Activated T-helper 1 cell treated with Interleukin-2 at 50 U/mL for 16 hours (primary cell): ENCODE data around the gene FAF2.
"Not testable (repeated sequence)": the region's sequence is repeated elsewhere in the genome, so short reads cannot be mapped to it uniquely, and the experiment has no call there.

Source experiments
- DNase-seq: peaks from one replicate; pipeline ENCODE4 v3.0.0-alpha.2; 2020; ENCODE audit warnings: low read depth

The FAF2 gene

DNA sequence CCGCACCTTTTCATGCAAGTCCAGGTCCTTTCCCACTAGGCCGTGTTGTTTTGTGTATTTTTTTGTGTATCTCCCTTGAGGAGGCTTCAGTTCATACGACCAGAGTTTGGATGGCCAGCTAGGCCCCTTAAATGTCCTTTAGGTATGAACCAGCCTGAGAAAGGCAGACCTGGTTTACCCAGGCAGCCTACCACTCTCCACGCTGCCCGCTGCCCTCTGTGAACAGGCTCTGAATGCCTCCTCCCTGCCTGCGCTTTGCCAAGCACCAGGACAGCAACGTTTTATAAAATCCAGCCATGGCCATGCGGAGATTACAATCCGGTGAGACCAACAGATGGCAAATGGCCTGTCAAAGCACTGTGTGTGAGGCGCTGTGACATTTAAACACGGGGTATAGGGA is 31.2 kb upstream of the FAF2 start:
- DNase-seq, result no peak

DNA sequence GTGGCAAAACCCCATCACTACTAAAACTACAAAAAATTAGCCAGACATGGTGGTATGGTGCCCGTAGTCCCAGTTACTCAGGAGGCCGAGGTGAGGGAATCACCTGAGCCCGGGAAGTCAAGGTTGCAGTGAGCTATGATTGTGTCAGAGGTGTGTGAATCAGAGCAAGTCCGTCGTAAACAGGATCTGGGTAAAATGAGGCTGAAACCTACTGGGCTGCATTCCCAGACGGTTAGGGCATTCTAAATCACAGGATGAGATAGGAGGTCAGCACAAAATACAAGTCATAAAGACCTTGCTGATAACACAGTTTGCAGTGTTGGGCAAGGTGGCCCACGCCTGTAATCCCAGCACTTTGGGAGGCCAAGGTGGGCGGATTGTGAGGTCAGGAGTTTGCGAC is 29.9 kb upstream of the FAF2 start:
- no peak for DNase-seq

DNA sequence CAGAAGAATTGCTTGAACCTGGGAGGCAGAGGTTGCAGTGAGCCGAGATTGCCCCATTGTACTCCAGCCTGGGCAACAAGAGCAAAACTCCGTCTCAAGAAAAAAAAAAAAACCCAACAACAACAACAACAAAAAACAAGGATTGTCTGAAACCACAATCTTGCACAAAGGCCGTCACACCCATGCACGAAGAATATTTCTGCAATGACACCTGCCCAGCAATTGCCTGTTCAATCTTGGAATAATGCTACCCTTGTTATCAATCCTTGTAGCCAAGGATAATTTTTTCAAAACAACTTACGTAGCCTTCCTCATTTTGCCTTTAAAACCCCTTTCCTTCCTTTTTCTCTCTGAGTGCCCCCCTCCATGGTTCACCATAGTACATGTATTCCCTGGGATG is 28.1 kb upstream of the FAF2 start:
- no peak for DNase-seq

DNA sequence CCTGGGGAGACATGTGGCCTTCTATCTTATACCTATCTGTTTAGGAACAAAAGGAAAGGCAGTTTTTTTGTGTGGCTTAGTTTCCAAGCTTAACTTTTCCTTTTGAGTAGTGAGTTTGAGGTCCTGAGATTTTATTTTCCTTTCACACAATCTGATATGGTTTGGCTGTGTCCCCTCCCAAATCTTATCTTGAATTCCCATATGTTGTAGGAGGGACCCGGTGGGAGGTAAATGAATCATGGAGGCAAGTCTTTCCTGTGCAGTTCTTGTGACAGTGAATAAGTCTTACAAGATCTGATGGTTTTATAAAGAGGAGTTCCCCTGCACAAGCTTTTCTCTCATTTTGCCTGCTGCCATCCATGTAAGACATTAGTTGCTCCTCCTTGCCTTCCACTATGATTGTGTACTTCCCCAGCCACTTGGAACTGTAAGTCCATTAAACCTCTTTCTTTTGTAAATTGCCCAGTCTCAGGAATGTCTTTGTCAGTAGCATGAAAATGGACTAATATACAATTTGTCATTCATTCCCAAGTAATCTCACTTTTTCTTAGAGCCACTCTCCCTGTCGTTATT is 27.1 kb upstream of the FAF2 start:
- no peak for DNase-seq

DNA sequence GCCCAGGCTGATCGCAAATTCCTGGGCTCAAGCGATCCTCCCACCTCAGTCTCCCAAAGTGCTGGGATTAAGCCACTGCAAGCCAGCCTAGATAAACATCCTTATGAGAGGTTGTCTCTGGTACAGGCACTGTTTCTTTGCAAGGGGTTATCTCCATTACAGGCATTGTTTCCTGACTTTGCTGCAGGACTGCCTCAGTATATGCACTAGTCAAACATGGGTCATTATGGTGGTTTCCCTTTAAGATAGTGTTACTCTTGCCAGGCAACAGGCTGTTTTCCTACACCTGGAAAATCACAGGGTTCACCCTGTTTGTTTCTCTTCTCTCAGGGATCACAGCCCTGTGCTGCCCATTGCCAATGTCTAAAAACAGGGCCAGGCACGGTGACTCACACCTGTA is 24.0 kb upstream of the FAF2 start:
- DNase-seq, result no peak

DNA sequence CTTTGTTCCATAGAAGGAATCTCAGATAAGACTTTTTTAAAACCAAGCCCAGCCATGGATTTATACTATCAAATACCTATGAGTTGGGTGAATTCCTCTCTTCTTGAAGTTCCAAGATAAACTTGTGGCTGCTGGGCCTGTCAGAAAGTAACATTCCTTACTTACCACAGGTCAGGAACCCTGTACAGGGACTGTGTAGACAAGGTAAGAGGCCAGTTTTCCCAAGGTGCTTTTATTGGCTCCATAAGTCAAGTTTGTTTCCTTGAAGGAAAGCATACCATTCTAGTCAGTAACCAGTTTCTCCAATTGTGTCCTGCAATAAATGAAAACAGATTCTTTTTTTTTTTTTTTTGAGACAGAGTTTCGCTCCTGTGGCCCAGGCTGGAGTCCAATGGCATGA is 23.0 kb upstream of the FAF2 start:
- DNase-seq, result no peak

DNA sequence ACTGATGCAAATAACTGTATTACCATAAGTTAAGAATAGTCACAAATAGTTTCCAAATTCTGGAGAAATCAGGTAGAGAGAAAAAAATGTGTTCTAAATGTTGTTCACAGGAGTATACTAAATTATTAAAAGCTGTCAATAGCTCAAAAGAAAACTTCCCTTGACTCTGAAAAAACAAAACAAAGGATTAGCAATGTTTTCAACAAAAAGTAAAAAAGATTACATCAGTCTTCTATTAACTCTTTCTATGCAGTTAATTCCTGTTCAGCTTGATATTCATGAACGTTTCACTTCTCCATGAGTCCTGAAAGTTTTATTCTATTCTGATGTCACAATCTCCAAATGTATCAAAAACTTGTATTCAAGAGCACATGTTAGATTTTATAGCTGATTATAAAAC is 22.4 kb upstream of the FAF2 start:
- no peak for DNase-seq

DNA sequence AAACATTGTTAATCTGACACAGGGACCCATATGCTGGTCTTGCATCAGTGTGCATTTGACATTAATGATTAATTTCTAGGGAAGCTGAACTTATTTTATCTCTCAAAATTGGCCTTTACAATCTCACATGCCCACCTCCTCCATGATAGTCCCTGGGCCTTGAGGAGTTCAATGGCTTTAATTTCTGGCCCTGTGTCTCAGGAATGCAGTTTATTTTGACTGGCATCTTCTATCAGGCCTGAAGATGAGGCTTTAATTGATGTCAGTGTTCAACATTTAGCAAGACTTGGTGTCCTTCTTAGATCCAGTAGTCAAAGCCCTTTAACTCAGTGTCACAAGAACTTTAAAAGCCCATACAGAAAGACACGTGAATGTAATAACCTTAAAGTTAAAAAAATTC is 21.3 kb upstream of the FAF2 start:
- no peak for DNase-seq

DNA sequence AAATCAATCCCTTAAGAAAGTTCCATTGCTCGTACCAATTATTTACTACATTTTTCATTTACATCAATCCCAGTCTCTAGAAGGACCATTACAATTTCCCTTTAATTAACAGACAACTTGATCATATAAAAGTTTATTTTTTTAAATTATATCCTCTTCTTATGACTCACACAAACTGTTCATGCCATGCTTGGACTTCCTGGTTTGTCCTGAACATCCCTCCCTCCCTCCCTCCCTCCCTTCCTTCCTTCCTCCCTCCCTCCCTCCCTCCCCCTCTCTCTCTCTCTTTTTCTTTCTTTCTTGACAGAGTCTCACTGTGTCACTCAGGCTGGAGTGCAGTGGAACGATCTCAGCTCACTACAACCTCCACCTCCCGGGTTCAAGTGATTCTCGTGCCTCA is 20.2 kb upstream of the FAF2 start:
- DNase-seq, result no peak

DNA sequence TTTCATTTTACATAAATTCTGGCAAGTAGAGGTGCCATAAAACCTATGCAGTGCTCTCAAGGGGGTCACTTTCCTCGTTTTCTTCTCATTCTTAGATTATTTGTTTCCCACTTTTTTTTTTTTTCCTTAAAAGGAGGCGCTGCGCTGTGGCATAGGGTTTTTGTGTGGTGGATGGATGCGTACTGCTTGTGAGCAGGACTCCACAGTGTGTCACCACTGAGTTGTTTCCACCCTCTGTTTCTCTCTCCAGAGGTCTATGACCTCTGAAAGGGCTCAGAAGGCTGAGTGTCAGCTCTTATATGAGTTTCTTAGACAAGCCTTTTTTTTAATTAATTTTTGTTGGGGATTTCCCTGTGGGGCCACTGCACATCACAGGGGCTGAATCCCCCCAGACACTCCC is 18.2 kb upstream of the FAF2 start:
- DNase-seq, result no peak

DNA sequence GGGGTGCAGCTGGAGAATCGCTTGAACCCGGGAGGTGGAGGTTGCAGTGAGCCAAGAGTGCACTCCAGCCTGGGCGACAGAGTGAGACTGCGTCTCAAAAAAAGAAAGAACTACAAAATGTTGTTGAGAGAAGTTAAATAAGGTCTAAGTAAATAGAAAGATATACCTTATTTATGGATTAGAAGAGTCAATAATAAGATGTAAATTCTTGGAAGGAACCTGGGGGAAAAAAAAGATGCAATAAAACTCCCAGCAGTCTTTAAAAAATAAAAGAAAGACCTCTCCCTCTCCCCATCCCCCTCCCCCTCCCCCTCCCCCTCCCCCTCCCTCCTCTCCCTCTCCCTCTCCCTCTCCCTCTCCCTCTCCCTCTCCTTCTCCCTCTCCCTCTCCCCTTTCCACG is 15.5 kb upstream of the FAF2 start:
- DNase-seq, result no peak

DNA sequence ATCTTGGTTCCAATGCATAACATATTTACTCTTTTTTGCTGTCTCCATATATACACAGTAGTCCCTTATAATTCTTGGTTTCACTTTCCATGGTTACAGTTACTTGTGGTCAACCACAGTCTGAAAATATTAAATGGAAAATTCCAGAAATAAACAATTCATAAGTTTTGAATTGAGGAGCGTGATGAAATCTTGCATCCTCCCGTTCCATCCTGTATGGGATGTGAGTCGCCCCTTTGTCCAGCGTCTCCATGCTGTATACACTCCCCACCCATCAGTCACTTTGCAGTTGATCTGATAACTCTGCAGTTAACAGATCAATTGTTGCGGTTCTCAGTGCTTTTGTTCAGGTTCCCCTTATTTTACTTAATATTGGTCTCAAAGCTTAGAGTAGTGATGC is 11.5 kb upstream of the FAF2 start:
- no peak for DNase-seq

DNA sequence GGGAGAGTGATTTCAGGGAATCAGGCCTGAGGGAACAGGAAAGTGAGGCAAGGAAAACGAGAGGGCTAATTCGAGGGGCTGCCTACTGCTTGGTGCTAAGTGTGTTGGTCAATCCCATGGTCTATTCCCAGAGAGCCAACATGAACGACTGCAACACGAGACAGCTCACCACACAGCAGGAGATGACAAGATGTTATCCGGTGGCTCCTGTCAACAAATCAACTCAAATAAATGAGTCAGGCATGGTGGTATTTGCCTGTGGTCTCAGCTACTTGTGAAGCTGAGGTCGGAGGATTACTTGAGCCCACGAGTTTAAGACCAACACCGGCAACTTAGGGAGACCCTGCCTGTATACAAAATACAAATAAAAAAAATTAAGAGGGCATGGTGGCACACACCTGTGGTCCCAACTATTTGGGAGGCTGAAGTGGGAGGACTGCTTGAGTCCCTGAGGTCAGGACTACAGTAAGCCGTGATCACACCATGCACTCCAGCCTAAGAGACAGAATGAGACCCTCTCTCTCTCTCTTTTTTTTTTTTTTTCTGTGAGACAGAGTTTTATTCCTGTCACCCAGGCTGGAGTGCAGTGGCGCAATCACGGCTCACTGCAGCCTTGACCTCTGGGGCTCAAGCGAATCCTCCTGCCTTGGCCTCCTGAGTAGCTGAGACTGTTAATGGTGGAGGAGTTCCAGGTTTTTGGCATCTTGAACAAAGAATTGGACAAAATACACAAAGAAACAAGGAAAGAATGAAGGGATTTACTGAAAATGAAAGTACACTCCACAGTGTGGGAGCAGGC is 9.0 kb upstream of the FAF2 start:
- no peak for DNase-seq

DNA sequence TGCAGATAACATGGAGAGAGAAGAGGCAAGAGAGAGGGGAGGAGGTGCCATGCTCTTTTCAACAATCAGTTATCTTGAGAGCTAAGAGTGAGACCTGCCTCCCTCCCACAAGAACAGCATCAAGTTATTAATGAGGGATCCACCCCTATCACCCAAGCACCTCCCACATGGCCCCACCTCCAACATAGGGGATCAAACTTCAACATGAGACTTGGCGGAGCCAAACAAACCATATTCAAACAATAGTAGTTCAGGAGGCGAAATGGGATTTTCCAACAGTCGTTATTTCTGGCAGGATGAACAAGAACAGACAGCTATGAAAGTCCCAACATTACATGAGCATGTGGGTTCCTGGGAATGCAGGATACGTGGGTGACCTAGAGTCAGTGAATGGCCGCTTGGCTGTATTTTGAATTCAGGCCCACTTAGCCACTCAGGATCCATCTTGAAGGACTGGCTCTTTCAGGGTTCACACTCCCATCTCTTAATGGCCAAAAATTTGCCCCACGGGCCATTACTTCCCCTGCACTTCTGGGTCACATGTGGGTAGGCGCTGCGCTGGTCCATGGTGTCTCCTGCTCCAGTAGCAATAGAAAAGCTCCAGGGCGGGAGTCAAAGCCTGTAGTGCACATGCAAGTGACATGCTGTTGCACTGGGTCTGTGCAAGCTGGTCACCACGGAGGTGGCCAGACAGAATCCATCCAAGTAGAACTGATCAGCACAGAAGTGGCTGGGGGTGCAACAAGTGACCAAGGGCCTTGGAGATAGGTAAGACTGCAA is 7.1 kb upstream of the FAF2 start:
- no peak for DNase-seq

DNA sequence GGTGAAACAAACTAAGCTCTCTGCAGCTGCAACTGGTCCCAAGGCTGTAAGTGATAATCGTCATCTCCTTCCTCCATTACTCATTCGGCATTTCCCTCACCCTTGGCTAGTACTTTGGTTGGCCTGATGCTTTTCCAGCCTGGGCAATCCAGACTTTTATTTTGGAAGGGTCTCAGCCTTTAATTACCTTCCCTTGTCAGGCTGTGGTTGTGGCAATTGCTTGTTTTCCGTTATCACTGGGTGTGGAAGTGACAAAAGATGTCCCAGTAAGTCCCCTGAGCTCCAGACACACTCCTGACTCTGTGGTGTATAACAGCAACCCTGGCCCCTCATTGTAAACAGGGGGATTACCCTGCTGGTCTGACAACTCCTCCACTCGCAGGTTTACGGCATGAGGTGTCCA is 6.3 kb upstream of the FAF2 start:
- no peak for DNase-seq

DNA sequence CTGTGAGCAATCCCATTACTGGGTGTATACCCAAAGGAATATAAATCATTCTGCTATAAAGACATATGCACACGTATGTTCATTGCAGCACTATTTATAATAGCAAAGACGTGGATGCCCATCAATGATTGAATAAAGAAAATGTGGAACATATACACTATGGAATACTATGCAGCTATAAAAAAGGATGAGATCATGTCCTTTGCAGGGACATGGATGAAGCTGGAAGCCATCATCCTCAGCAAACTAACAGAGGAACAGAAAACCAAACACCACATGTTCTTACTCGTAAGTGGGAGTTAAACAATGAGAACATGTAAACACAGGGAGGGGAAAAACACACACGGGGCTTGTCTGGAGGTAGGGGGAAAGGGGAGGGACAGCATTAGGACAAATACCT is 5.3 kb upstream of the FAF2 start:
- not testable (repeated sequence) for DNase-seq

DNA sequence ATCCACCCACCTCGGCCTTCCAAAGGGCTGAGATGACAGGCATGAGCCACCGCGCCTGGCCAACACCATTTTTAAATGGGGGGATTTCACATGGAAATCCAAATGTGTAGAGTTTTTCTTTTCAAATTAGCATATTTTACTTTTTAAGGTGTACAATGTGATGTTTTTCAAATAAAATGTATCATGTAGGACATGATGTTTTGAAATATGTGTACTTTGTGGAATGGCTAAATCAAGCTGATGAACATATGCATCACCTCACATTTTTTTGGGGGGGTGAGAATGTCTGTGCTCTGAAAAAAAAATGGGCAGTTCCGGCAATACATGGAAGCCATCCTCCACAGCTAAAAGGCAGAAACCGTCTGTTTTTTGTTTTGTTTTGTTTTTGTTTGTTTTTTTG is 3.4 kb upstream of the FAF2 start:
- no peak for DNase-seq

DNA sequence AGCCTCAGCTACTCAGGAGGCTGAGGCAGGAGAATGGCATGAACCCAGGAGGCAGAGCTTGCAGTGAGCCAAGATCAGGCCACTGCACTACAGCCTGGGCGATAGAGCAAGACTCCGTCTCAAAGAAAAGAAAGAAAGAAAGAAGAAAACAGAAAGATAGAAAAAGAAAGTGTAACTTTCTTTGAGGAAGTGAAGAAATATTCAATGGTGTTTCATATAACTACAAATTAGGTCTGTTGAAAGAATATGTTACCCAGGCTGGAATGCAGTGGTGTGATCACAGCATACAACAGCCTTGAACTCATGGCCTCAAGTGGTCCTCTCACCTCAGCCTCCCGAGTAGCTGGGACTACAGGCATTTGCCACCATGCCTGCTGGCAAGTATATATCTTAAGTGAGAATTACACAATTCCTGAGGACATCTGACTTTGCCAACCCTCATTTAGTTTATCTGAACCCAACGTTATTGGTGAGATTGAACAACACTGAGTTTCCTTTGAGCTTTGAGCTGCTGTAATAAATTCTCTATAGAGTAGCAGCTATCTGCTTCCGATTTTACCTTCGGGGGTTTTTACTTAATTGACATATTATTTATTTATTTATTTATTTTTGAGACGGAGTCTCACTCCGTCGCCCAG is 2.0 kb upstream of the FAF2 start:
- DNase-seq, result no peak

DNA sequence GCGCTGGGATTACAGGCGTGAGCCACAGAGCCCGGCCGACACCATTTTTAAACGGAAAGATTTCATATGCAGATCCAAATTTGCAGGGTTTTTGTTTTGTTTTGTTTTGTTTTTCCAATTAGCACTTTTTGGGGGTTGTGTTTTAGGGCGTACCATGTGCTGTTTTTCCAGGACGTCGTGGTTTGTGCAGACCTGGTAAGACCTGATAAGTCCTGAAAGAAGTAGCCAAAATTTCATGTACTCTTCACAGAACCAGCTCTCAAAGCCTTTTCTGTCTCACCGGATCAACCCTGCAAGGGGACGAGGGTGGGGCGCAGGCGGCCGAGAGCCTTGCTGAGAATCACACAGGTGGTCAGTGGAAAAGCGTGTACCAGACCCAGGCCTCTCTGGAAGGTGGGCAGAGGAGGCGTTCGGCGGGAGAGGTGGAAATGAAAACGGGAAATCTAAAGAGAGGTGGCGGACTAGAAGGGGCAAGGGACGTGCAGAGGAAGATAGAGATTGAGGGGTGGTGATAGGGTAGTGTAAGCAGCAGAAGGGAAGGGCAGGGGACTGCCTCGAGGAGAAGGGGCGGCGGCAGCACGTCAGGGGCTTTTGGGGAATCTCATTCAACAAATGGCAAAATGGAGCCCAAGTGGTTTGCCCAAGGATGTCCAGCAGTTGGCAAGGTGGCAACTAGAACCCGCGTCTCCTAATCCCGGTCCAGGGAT is 1.1 kb upstream of the FAF2 start:
- DNase-seq, result no peak

DNA sequence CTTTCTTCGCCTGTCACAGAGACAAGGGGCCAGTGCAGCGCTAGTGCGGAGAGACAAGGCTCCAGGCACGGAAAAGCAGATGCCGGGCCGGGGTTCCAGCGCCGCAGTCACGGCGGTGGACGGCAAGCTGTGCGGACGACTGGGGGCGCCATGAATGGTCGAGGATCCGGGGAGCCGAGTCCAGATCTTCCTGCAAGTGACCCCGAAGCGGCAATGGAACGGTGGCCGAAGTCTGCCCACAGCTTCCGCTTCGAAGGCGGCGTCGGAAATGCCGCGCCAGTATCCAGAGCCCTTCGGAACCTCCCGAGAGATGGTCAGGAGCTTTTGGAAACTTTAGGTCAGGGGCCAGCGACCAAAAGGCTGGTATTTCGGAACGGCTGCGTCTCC is 601 bp upstream of the FAF2 start:
- no peak for DNase-seq

DNA sequence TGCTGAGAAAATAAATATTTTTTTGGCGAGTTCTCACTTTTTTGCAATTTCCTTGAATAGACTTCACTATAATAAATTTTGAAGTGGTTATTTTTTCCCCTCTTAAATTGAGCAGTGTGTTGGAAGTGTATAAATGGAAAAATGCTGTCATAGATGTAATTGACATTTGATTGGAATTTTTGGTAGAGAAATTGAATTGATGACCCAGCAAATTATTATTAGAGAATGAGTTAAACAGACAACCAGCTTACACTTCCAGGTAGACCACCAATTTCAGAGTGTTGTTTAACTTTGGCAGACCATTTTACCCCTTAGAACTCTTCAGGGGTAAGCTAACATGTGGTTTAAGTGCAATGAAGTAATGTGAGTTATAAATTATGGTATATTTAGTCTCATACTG is 1.9 kb downstream of the FAF2 start:
- DNase-seq, result no peak

DNA sequence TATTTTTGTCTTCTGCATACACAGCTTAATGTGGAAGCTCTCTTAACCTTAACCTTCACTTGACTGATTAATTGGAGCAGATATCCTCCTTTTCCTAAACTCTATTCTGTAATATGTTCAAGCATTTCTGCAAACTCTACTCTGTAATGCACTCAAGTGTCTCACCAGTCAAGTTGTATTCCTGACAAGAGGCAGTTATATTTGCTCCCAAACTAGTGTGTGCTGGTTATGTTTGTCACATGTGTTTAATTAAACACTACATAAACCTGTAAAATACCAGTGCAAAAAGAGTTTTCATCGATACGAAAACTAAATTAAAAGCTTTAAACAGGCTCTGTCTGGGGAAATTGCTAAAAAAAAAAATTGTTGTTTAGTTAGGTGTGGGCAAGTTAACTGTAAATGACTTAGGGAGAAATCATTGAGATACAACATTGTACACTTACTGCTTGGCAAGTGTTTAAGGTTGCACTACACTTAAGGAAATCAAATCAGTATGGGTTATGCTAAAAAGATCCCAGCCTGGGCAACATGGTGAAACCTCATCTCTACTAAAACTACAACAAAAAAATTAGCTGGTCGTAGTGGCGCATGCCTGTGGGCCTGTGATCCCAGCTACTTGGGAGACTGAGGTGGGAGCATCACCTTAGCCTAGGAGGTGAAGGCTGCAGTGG is 6.7 kb downstream of the FAF2 start:
- no peak for DNase-seq
